Right atrium auricular region (tissue), 2 donors: ENCODE measurements around the gene PODXL. TPM values are rescaled to one million over a fixed set of nuclear protein-coding genes. Genes with fewer than 3 reads are reported as not detected.

Experiments
- DNase-seq: peaks from one replicate; pipeline ENCODE4 v3.0.0-alpha.2; 2019; ENCODE audit warnings: low spot score
- H3K27ac ChIP-seq, 2 donors: fragments of 200-600 bp; sonication (generic); 1 replicate in 1 of 2; 2 replicates in 1 of 2; pipeline ENCODE4 v1.5.1; 2016 to 2019
- H3K27me3 ChIP-seq, 2 donors: fragments of 200-600 bp; sonication (generic); one replicate each; pipeline versions ENCODE4 v1.5.1 to v1.6.0; 2017 to 2019
- H3K36me3 ChIP-seq: fragments of 200-600 bp; sonication (generic); one replicate; pipeline ENCODE4 v1.5.1; 2016
- H3K4me1 ChIP-seq, 2 donors: fragments of 200-600 bp; sonication (generic); one replicate each; pipeline versions ENCODE4 v1.5.1 to v1.6.0; 2017 to 2019
- H3K4me3 ChIP-seq, 2 donors: fragments of 200-600 bp; sonication (generic); 1 replicate in 1 of 2; 2 replicates in 1 of 2; pipeline ENCODE4 v1.5.1; 2017 to 2019; ENCODE audit warnings: mild to moderate bottlenecking in 1 of 2, moderate library complexity in 1 of 2
- H3K9me3 ChIP-seq, 2 donors: fragments of 200-600 bp; sonication (generic); one replicate each; pipeline ENCODE4 v1.5.1; 2019
- CTCF ChIP-seq, 2 donors: fragments of 200-600 bp; sonication (generic); IDR thresholded peaks; one replicate each; pipeline ENCODE4 v1.5.1; 2019; ENCODE audit warnings: antibody characterized with exemption in 2 of 2
- total RNA-seq, 2 donors: library from RNA; depleted of rRNA; stranded (reverse); fragments of >200 nt; gene quantifications; one replicate each; pipeline ENCODE4 v1.1.0, GENCODE V29; 2016

The PODXL gene
- total RNA-seq, 2 donors from 2014 or later: 47.6 to 144 TPM

DNA sequence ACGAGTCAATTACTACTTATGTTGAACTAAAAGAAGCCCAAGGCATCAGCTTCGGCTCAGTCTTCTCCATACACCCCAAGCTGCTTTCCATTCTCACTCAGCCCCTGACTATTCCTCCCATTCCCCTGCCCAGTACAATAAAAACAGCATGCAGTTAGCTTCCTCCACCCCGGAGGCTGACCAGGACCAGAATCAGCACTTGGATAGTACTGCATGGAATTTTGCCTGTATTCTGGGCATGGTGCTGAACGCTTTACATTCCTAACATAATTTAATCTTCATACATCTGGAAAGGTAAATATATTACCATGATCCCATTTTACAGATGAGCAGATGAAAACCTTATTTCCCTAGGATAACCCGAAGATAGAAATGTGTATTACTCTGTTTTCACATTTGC lies 7.5 kb upstream of the PODXL start:
- H3K4me1 ChIP-seq: no peaks in the 10 kb centered on the region
- TF ChIP-seq CTCF (IDR thresholded peaks at IDR 0.05): no peak

DNA sequence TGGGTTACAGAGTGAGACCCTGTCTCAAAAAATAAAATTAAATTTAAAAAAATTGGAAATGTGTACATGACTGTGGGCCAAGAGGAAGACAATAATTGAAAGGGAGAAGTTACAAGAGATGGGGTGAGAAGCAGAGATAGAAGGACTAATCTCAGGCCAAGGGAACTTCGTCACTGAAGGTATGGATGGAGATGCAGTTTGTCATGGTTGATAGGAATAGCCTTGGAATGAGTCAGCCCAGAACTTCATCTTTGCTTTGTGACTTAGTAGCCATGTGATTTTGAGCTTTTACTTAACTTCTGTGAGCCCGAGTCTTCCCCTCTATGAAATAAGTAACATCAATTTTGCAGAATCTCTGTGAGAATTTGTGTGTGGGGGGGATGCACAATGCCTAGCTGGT lies 6.5 kb upstream of the PODXL start:
- TF ChIP-seq CTCF (IDR thresholded peaks at IDR 0.05): no peak
- Histone ChIP-seq H3K27me3 (no peaks in the 10 kb centered on the region), H3K36me3 (no peaks in the 10 kb centered on the region), H3K4me1 (peaks cover 0 to 7% of the 10 kb centered on the region in 2 donors), H3K4me3 (no peak overlapping the region), H3K27ac (no peak overlapping the region), H3K9me3 (no peaks in the 10 kb centered on the region)
- no peak for DNase-seq

More for the DNA sequence above, 7.5 kb upstream of the PODXL start:
- Histone ChIP-seq H3K4me3 (no peak overlapping the region), H3K27ac (no peak overlapping the region), H3K9me3 (no peaks in the 10 kb centered on the region), H3K36me3 (no peaks in the 10 kb centered on the region), H3K27me3 (no peaks in the 10 kb centered on the region)
- no peak for DNase-seq

GRCh38 chr7:131560061-131560460 lies 3.6 kb upstream of the PODXL start:
- H3K36me3 ChIP-seq: no peaks in the 10 kb centered on the region
- H3K27me3 ChIP-seq: no peaks in the 10 kb centered on the region
- H3K9me3 ChIP-seq: no peaks in the 10 kb centered on the region
- DNase-seq: no peak
- no peak for TF ChIP-seq CTCF (IDR thresholded peaks at IDR 0.05)
- no peak overlapping the region for H3K4me3 ChIP-seq
- no peak overlapping the region for H3K27ac ChIP-seq
- peaks cover 0 to 31% of the 10 kb centered on the region in 2 donors for H3K4me1 ChIP-seq

GRCh38 chr7:131557652-131558385 lies 1.4 kb upstream of the PODXL start:
- Histone ChIP-seq H3K27me3 (no peaks in the 10 kb centered on the region), H3K4me1 (peaks cover 0 to 34% of the 10 kb centered on the region in 2 donors), H3K36me3 (no peaks in the 10 kb centered on the region), H3K27ac (peak overlapping the region; percentile 48 to 81), H3K4me3 (peak overlapping the region; percentile 20 to 77), H3K9me3 (no peaks in the 10 kb centered on the region)
- no peak for DNase-seq
- no peak for TF ChIP-seq CTCF (IDR thresholded peaks at IDR 0.05)

DNA sequence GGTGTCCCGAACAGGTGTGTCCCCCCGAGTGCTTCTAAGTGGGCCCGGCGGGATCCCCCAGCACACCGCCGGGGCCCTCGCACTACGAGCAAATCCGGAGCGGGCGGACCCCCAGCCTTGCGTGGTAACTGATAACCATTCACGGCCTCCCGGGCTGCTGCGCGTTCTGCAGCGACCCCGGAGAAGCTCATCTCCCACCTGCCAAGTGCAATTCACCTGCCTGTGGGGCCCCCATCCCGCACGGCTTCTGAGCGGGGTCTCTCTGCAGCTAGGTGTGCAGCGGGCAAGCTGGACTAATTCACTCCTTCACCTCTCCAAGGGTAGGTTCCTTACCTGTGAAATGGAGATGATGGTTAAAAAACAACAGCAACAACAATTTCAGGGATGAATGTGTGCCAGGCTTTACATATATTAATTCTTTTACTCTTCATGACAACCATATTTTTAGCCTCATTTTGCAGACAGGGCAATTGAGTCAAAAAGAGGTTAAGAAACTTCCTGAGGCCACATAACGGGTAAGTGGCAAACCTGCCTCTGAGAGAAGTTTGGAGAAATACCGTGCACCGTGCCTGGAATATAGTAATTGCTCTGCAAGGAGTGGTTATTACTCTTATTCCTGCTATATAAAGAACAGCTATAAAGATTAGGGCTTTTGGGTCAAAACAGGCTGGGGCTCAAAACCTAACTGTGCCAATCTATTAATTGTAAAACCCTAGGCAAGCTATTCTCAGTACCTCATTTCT lies 652 bp upstream of the PODXL start:
- Histone ChIP-seq H3K36me3 (no peaks in the 10 kb centered on the region), H3K27ac (peak overlapping the region; percentile 62 to 81), H3K9me3 (no peaks in the 10 kb centered on the region), H3K4me3 (peak overlapping the region; percentile 49 to 77), H3K27me3 (no peaks in the 10 kb centered on the region), H3K4me1 (peaks cover 0 to 40% of the 10 kb centered on the region in 2 donors)
- no peak for TF ChIP-seq CTCF (IDR thresholded peaks at IDR 0.05)
- DNase-seq: no peak
